Mesendoderm (in vitro differentiated cells): ENCODE results near the gene KCNK3.

Experiments used
- DNase-seq: peaks from one replicate; pipeline ENCODE4 v3.0.0; 2013
- H2AK5ac ChIP-seq: 2 replicates; pipeline ENCODE4 v1.6.1; 2013; ENCODE audit warnings: low read length, inconsistent platforms
- H2BK120ac ChIP-seq: 2 replicates; pipeline ENCODE4 v1.6.1; 2013; ENCODE audit warnings: low read depth, mild to moderate bottlenecking, low read length, moderate library complexity, mixed read lengths
- H2BK15ac ChIP-seq: replicated peaks from 2 replicates; pipeline ENCODE4 v1.6.1; 2013; ENCODE audit warnings: low read depth, mild to moderate bottlenecking, moderate library complexity
- H2BK5ac ChIP-seq: 2 replicates; pipeline ENCODE4 v1.6.1; 2013; ENCODE audit warnings: low read length, inconsistent platforms
- H3K18ac ChIP-seq: 2 replicates; pipeline ENCODE4 v1.6.1; 2013; ENCODE audit warnings: mild to moderate bottlenecking, low read length, mixed read lengths
- H3K23ac ChIP-seq: one replicate; pipeline ENCODE4 v1.6.1; 2013; ENCODE audit warnings: low read length
- H3K27ac ChIP-seq: 2 replicates; pipeline ENCODE4 v1.5.1; 2013; ENCODE audit warnings: low read depth, mild to moderate bottlenecking, inconsistent platforms, low read length, moderate library complexity
- H3K27me3 ChIP-seq: 2 replicates; pipeline ENCODE4 v1.6.1; 2013; ENCODE audit warnings: low read length, control low read depth, mild to moderate bottlenecking, inconsistent platforms; ENCODE audit not compliant: insufficient read depth, poor library complexity
- H3K36me3 ChIP-seq: 2 replicates; pipeline ENCODE4 v1.6.1; 2013; ENCODE audit warnings: low read length, inconsistent platforms; ENCODE audit not compliant: control insufficient read depth, insufficient read depth
- H3K4ac ChIP-seq: one replicate; pipeline ENCODE4 v1.6.1; 2013; ENCODE audit warnings: low read depth, mild to moderate bottlenecking, low read length, moderate library complexity
- H3K4me1 ChIP-seq: 2 replicates; pipeline ENCODE4 v1.6.1; 2013; ENCODE audit warnings: low read depth, low read length, inconsistent platforms; ENCODE audit not compliant: control insufficient read depth
- H3K4me2 ChIP-seq: 2 replicates; pipeline ENCODE4 v1.6.1; 2013; ENCODE audit warnings: low read length
- H3K4me3 ChIP-seq: 2 replicates; pipeline ENCODE4 v1.5.1; 2013; ENCODE audit warnings: mild to moderate bottlenecking, low read length
- H3K56ac ChIP-seq: one replicate; pipeline ENCODE4 v1.6.1; 2013; ENCODE audit warnings: low read length
- H3K79me1 ChIP-seq: 2 replicates; pipeline ENCODE4 v1.6.1; 2013; ENCODE audit warnings: low read length, inconsistent platforms
- H3K79me2 ChIP-seq: 2 replicates; pipeline ENCODE4 v1.6.1; 2013; ENCODE audit warnings: mild to moderate bottlenecking, low read length; ENCODE audit not compliant: control insufficient read depth, insufficient read depth
- H3K9ac ChIP-seq: 2 replicates; pipeline ENCODE4 v1.6.1; 2013; ENCODE audit warnings: low read length, inconsistent platforms
- H4K5ac ChIP-seq: one replicate; pipeline ENCODE4 v1.6.1; 2013; ENCODE audit warnings: low read length
- H4K8ac ChIP-seq: one replicate; pipeline ENCODE4 v1.6.1; 2013; ENCODE audit warnings: low read depth, mild to moderate bottlenecking, control low read depth, low read length, moderate library complexity
- WGBS: extraction: QIAGEN DNeasy Blood & Tissue Kit; methylation state at CpG from one replicate; pipeline ENCODE4 v1.1.7; 2013; ENCODE audit warnings: low lambda C conversion rate, missing lambda C conversion rate; ENCODE audit not compliant: insufficient coverage; ENCODE audit errors: extremely low coverage; 5-methylcytosine and 5-hydroxymethylcytosine counted together

KCNK3 gene

GRCh38 chr2:26738481-26738880, 46.0 kb downstream of the KCNK3 start:
- no peaks in the 10 kb centered on the region for H3K79me2 ChIP-seq
- H3K56ac ChIP-seq: no peak overlapping the region
- no peak overlapping the region for H3K18ac ChIP-seq
- no peak overlapping the region for H4K5ac ChIP-seq
- H3K4me2 ChIP-seq: no peak overlapping the region
- H2AK5ac ChIP-seq: no peak overlapping the region
- no peaks in the 10 kb centered on the region for H3K79me1 ChIP-seq
- H3K36me3 ChIP-seq: no peaks in the 10 kb centered on the region
- H3K4ac ChIP-seq: no peak overlapping the region
- H3K27me3 ChIP-seq: no peaks in the 10 kb centered on the region
- no peaks in the 10 kb centered on the region for H3K4me1 ChIP-seq
- no peak overlapping the region for H3K27ac ChIP-seq
- no peak overlapping the region for H2BK120ac ChIP-seq
- no peak overlapping the region for H3K4me3 ChIP-seq
- no peak overlapping the region for H3K23ac ChIP-seq
- no peak for DNase-seq
- H2BK5ac ChIP-seq: no peak overlapping the region
- no peak overlapping the region for H2BK15ac ChIP-seq
- H4K8ac ChIP-seq: no peak overlapping the region
- no peak overlapping the region for H3K9ac ChIP-seq
- WGBS: no CpG with 5 or more reads among the region's 4 CpGs

DNA sequence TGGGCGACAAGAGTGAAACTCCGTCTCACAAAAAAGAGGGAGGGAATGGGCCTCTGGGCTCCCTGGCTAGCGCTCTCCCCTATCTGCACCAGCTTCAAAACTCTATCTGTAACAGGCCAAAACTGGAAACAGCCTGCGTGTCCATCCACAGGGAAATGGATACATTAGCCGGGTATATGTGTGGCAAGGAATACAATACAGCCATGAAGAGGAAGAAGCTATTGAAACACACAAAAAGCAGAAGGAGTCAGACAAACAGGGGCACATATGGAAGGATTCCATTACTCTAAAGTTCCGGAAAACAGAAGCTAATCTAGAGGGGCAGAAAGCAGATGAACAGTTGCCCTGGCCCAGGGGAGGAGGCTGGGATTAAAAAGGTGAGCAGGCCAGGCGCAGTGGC, 47.0 kb downstream of the KCNK3 start:
- Histone ChIP-seq H3K4ac (no peak overlapping the region), H3K56ac (no peak overlapping the region), H3K4me3 (no peak overlapping the region), H3K79me2 (no peaks in the 10 kb centered on the region), H3K4me2 (no peak overlapping the region), H3K18ac (no peak overlapping the region), H3K23ac (no peak overlapping the region), H3K27me3 (no peaks in the 10 kb centered on the region), H3K36me3 (no peaks in the 10 kb centered on the region), H3K27ac (no peak overlapping the region), H2BK120ac (no peak overlapping the region), H4K8ac (no peak overlapping the region), H4K5ac (no peak overlapping the region), H3K4me1 (no peaks in the 10 kb centered on the region), H2BK5ac (no peak overlapping the region), H3K79me1 (no peaks in the 10 kb centered on the region), H3K9ac (no peak overlapping the region), H2AK5ac (no peak overlapping the region), H2BK15ac (no peak overlapping the region)
- DNase-seq: no peak
- WGBS: no CpG with 5 or more reads among the region's 7 CpGs

DNA sequence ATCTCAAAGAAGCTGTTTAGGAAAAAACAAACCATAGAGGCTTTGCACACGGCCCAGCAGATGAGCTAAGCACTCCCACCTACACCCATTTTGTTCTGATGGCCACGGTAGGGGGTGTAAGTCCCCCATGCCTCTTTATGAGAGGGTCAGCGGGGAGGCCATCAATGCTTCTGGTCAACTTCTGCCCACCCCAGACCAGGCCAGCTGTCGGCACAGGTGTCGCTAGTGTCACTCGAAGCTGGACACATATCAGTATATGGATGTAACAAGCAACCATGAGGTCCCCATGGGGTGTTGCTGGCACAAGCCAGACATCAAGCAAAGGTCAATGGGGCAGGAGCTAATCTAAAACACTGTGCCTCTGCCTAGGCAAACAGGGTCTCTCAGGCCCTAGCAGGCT, 47.8 kb downstream of the KCNK3 start:
- Histone ChIP-seq H3K79me2 (no peaks in the 10 kb centered on the region), H2BK5ac (no peak overlapping the region), H4K8ac (no peak overlapping the region), H4K5ac (no peak overlapping the region), H2BK15ac (no peak overlapping the region), H3K27ac (no peak overlapping the region), H3K56ac (no peak overlapping the region), H3K79me1 (no peaks in the 10 kb centered on the region), H3K4me2 (no peak overlapping the region), H3K36me3 (no peaks in the 10 kb centered on the region), H3K9ac (no peak overlapping the region), H2AK5ac (no peak overlapping the region), H3K4me3 (no peak overlapping the region), H3K4me1 (no peaks in the 10 kb centered on the region), H3K4ac (no peak overlapping the region), H3K27me3 (no peaks in the 10 kb centered on the region), H3K23ac (no peak overlapping the region), H3K18ac (no peak overlapping the region), H2BK120ac (no peak overlapping the region)
- no peak for DNase-seq
- no CpG with 5 or more reads among the region's 6 CpGs for WGBS

DNA sequence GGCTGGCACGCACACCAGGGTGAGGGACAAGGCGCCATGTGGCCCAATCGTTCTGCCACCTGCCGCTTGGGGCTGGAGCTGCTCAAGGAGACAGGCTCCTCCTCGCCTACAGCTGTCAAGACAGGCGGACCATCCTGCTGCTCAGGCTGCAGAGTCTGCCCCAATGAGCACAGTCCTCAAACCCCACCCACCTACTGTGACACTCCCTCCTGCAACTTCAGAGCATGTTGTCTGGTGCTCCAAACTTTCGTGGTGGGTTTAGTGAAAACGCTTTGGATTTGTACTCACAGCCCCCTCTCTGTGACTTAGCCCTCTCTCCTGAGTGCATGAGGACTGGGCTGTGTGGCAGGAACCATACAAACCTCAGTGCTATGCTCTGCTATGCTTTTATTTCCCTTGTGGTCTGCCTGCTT, 48.4 kb downstream of the KCNK3 start:
- H3K36me3 ChIP-seq: no peaks in the 10 kb centered on the region
- no peak overlapping the region for H4K8ac ChIP-seq
- H3K18ac ChIP-seq: no peak overlapping the region
- no peak overlapping the region for H3K4ac ChIP-seq
- no peak overlapping the region for H2BK15ac ChIP-seq
- no peak overlapping the region for H3K23ac ChIP-seq
- H3K4me2 ChIP-seq: no peak overlapping the region
- no peak overlapping the region for H2BK5ac ChIP-seq
- no CpG with 5 or more reads among the region's 8 CpGs for WGBS
- H4K5ac ChIP-seq: no peak overlapping the region
- no peak overlapping the region for H3K9ac ChIP-seq
- no peaks in the 10 kb centered on the region for H3K79me1 ChIP-seq
- no peaks in the 10 kb centered on the region for H3K4me1 ChIP-seq
- H3K4me3 ChIP-seq: no peak overlapping the region
- DNase-seq: peak; percentile 74
- no peaks in the 10 kb centered on the region for H3K79me2 ChIP-seq
- H2BK120ac ChIP-seq: no peak overlapping the region
- H3K27ac ChIP-seq: no peak overlapping the region
- no peaks in the 10 kb centered on the region for H3K27me3 ChIP-seq
- no peak overlapping the region for H3K56ac ChIP-seq
- H2AK5ac ChIP-seq: no peak overlapping the region

GRCh38 chr2:26742048-26742770, 49.7 kb downstream of the KCNK3 start:
- Histone ChIP-seq H3K79me1 (no peaks in the 10 kb centered on the region), H3K27me3 (no peaks in the 10 kb centered on the region), H2BK5ac (no peak overlapping the region), H3K4me3 (no peak overlapping the region), H3K36me3 (no peaks in the 10 kb centered on the region), H3K79me2 (no peaks in the 10 kb centered on the region), H4K5ac (no peak overlapping the region), H2BK120ac (no peak overlapping the region), H3K9ac (no peak overlapping the region), H2BK15ac (no peak overlapping the region), H3K18ac (no peak overlapping the region), H3K23ac (no peak overlapping the region), H2AK5ac (no peak overlapping the region), H3K4ac (no peak overlapping the region), H3K4me2 (no peak overlapping the region), H3K4me1 (no peaks in the 10 kb centered on the region), H4K8ac (no peak overlapping the region), H3K27ac (no peak overlapping the region), H3K56ac (no peak overlapping the region)
- DNase-seq: no peak
- no CpG with 5 or more reads among the region's 15 CpGs for WGBS

DNA sequence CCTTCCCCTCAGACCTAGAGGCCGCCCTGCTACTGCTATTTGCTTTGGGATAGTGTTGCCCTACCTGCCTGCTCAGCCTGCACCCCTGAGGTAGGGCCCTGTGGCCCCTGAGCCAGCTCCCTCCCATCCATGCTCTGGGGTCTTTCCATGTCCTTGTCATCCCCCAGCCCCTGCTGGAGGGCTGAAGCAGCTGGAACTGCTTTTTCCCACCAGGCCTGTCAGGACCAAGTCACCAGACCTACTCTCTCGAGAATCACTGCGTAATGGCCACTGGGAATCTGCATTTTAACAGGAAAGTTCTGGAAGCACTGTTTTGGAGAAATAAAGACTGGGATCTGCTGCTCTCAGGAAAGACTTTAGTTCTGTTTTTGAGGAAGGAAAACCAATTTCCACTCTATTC, 51.3 kb downstream of the KCNK3 start:
- H3K79me1 ChIP-seq: no peaks in the 10 kb centered on the region
- no peak overlapping the region for H3K23ac ChIP-seq
- no peak overlapping the region for H4K8ac ChIP-seq
- no peak for DNase-seq
- H2BK120ac ChIP-seq: no peak overlapping the region
- no peaks in the 10 kb centered on the region for H3K79me2 ChIP-seq
- no peak overlapping the region for H3K27ac ChIP-seq
- H3K4me3 ChIP-seq: no peak overlapping the region
- H2BK5ac ChIP-seq: no peak overlapping the region
- H3K56ac ChIP-seq: peak overlapping the region; percentile 9
- H3K9ac ChIP-seq: no peak overlapping the region
- no peaks in the 10 kb centered on the region for H3K27me3 ChIP-seq
- H2BK15ac ChIP-seq: no peak overlapping the region
- H3K4me2 ChIP-seq: no peak overlapping the region
- H3K4ac ChIP-seq: no peak overlapping the region
- no peak overlapping the region for H3K18ac ChIP-seq
- WGBS: no CpG with 5 or more reads among the region's 3 CpGs
- H2AK5ac ChIP-seq: no peak overlapping the region
- H3K36me3 ChIP-seq: no peaks in the 10 kb centered on the region
- H3K4me1 ChIP-seq: no peaks in the 10 kb centered on the region
- no peak overlapping the region for H4K5ac ChIP-seq
